Neural cell (in vitro differentiated cells): ENCODE measurements around the gene RFTN1. TPM values are rescaled to one million over a fixed set of nuclear protein-coding genes. Genes with fewer than 3 reads are reported as not detected.
A peak's percentile ranks its signal among the peaks of the same experiment; 100 is the strongest.

Experiments
- H2AFZ ChIP-seq: fragments of 200-600, 300-800 bp; sonication (generic), shearing (Covaris generic); 2 replicates; pipeline ENCODE4 v1.6.0; 2014; ENCODE audit warnings: low read depth, mild to moderate bottlenecking, antibody characterized with exemption, low read length, moderate library complexity
- H3F3A ChIP-seq: fragments of 200-600 bp; shearing (Covaris generic); 2 replicates; pipeline ENCODE4 v1.6.1; 2016; ENCODE audit warnings: mild to moderate bottlenecking, moderate library complexity, mixed read lengths, antibody characterized with exemption, low read length; ENCODE audit not compliant: insufficient read depth, poor library complexity, severe bottlenecking
- H3K27ac ChIP-seq: fragments of 200-600, 300-800 bp; sonication (generic), shearing (Covaris generic); 2 replicates; pipeline ENCODE4 v1.5.1; 2014; ENCODE audit warnings: mild to moderate bottlenecking, low read length, moderate library complexity
- H3K27me3 ChIP-seq: fragments of 300-800, 200-600 bp; sonication (generic), shearing (Covaris generic); 2 replicates; pipeline ENCODE4 v1.6.0; 2014; ENCODE audit warnings: mild to moderate bottlenecking, low read depth, low read length, moderate library complexity; ENCODE audit not compliant: insufficient read depth
- H3K36me3 ChIP-seq: fragments of 300-800, 200-600 bp; sonication (generic), shearing (Covaris generic); 2 replicates; pipeline ENCODE4 v1.5.1; 2014; ENCODE audit warnings: mild to moderate bottlenecking, antibody characterized with exemption, low read length, moderate library complexity; ENCODE audit not compliant: insufficient read depth
- H3K4me2 ChIP-seq: fragments of 300-800, 200-600 bp; sonication (generic), shearing (Covaris generic); 2 replicates; pipeline ENCODE4 v1.6.0; 2014; ENCODE audit warnings: mild to moderate bottlenecking, low read length
- H3K4me3 ChIP-seq: fragments of 300-800, 200-600 bp; sonication (generic), shearing (Covaris generic); 2 replicates; pipeline ENCODE4 v1.5.1; 2014; ENCODE audit warnings: mild to moderate bottlenecking, low read length, moderate library complexity
- H3K79me2 ChIP-seq: fragments of 200-600 bp; shearing (Covaris generic); replicated peaks from 2 replicates; pipeline ENCODE4 v1.6.0; 2014; ENCODE audit warnings: mild to moderate bottlenecking, low read length, moderate library complexity; ENCODE audit not compliant: insufficient read depth
- H3K9ac ChIP-seq: fragments of 300-800, 200-600 bp; sonication (generic), shearing (Covaris generic); 2 replicates; pipeline ENCODE4 v1.6.1; 2016; ENCODE audit warnings: mild to moderate bottlenecking, low read length, mixed read lengths
- H3K9me2 ChIP-seq: fragments of 200-600 bp; shearing (Covaris generic); 2 replicates; pipeline ENCODE4 v1.6.1; 2016; ENCODE audit warnings: mild to moderate bottlenecking, low read length, mixed read lengths; ENCODE audit not compliant: insufficient read depth
- H3K9me3 ChIP-seq: fragments of 200-600, 300-800 bp; sonication (generic), shearing (Covaris generic); 2 replicates; pipeline ENCODE4 v1.6.1; 2016; ENCODE audit warnings: mild to moderate bottlenecking, mixed run types, low read length, moderate library complexity, mixed read lengths
- H4K20me1 ChIP-seq: fragments of 200-600 bp; shearing (Covaris generic); 2 replicates; pipeline ENCODE4 v1.6.1; 2016; ENCODE audit warnings: mild to moderate bottlenecking, mixed run types; ENCODE audit not compliant: insufficient read depth
- EP300 ChIP-seq: fragments of 450-650 bp; conservative IDR thresholded peaks from 2 replicates; pipeline ENCODE4 v1.6.1; 2014; ENCODE audit warnings: antibody characterized with exemption, mild to moderate bottlenecking, moderate library complexity; ENCODE audit not compliant: poor library complexity, severe bottlenecking
- EZH2 ChIP-seq: fragments of 200-600, 300-800 bp; shearing (Covaris generic), sonication (generic); IDR thresholded peaks from 2 replicates; pipeline ENCODE4 v1.6.1; 2014; ENCODE audit warnings: antibody characterized with exemption, low read length, borderline replicate concordance, mild to moderate bottlenecking; ENCODE audit not compliant: insufficient read depth, poor library complexity, severe bottlenecking
- MXI1 ChIP-seq: fragments of 450-650 bp; conservative IDR thresholded peaks from 2 replicates; pipeline ENCODE4 v1.6.1; 2014; ENCODE audit warnings: antibody characterized with exemption, mild to moderate bottlenecking; ENCODE audit not compliant: poor library complexity, severe bottlenecking
- POLR2AphosphoS5 ChIP-seq: IDR thresholded peaks from 2 replicates; pipeline ENCODE4 v1.6.1; 2012
- RAD21 ChIP-seq: fragments of 450-650 bp; conservative IDR thresholded peaks from 2 replicates; pipeline ENCODE4 v1.6.1; 2014; ENCODE audit warnings: antibody characterized with exemption, mild to moderate bottlenecking, moderate library complexity
- SMC3 ChIP-seq: fragments of 450-650 bp; conservative IDR thresholded peaks from 2 replicates; pipeline ENCODE4 v1.6.1; 2014; ENCODE audit warnings: antibody characterized with exemption, mild to moderate bottlenecking, moderate library complexity; ENCODE audit not compliant: poor library complexity
- TAF1 ChIP-seq: IDR thresholded peaks from 2 replicates; pipeline ENCODE4 v1.6.1; 2012; ENCODE audit warnings: low read depth
- polyA plus RNA-seq: library from polyadenylated mRNA; depleted of rRNA; stranded (reverse); fragments of >200 nt; gene quantifications from 2 replicates; pipeline ENCODE4 v1.2.3, GENCODE V29; 2014
- TF ChIP-seq, protein P1 (sequence below): fragments of 450-650 bp; IDR thresholded peaks from 2 replicates; pipeline ENCODE4 v1.5.1; 2014; ENCODE audit warnings: antibody characterized with exemption, mild to moderate bottlenecking, moderate library complexity; ENCODE audit not compliant: poor library complexity, severe bottlenecking
- TF ChIP-seq, protein P2 (sequence below): IDR thresholded peaks from 2 replicates; pipeline ENCODE4 v1.6.1; 2012; ENCODE audit warnings: borderline replicate concordance

RFTN1 gene
- polyA plus RNA-seq, 1 donor from 2014 or later: 36.8 TPM

DNA sequence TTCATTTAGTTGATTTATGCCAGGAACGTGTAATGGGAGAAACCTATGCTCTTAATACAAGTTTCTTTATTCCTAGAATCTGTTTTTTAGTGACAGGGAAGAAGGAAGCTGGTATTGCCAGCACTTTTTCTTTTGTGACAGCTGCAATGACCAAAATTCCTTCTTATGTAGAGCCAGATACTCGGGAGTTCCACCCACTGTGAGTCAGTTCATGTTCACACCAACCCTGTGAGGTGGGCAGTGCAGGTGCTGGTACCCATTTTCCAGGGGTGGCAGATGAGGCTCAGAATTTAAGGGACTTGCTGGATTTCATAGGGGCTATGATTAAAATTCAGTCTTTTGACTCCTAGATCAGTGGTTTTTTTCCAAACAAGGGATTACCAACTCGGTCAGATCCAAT, 213.8 kb downstream of the RFTN1 start:
- Histone ChIP-seq H3K27ac (no peak overlapping the region), H3K36me3 (no peaks in the 10 kb centered on the region), H3K79me2 (no peaks in the 10 kb centered on the region), H3K9ac (no peak overlapping the region), H3K4me3 (no peak overlapping the region), H3K27me3 (no peaks in the 10 kb centered on the region), H4K20me1 (no peaks in the 10 kb centered on the region), H2AFZ (no peak overlapping the region), H3K9me2 (no peaks in the 10 kb centered on the region), H3K4me2 (no peak overlapping the region), H3K9me3 (no peaks in the 10 kb centered on the region), H3F3A (peaks cover 2% of the 10 kb centered on the region)
- TF ChIP-seq EP300 (no peak), TAF1 (no peak), MXI1 (no peak), EZH2 (no peak), SMC3 (no peak), RAD21 (no peak), POLR2AphosphoS5 (no peak)
- TF ChIP-seq, protein P1, sequence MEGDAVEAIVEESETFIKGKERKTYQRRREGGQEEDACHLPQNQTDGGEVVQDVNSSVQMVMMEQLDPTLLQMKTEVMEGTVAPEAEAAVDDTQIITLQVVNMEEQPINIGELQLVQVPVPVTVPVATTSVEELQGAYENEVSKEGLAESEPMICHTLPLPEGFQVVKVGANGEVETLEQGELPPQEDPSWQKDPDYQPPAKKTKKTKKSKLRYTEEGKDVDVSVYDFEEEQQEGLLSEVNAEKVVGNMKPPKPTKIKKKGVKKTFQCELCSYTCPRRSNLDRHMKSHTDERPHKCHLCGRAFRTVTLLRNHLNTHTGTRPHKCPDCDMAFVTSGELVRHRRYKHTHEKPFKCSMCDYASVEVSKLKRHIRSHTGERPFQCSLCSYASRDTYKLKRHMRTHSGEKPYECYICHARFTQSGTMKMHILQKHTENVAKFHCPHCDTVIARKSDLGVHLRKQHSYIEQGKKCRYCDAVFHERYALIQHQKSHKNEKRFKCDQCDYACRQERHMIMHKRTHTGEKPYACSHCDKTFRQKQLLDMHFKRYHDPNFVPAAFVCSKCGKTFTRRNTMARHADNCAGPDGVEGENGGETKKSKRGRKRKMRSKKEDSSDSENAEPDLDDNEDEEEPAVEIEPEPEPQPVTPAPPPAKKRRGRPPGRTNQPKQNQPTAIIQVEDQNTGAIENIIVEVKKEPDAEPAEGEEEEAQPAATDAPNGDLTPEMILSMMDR: no peak
- TF ChIP-seq, protein P2, sequence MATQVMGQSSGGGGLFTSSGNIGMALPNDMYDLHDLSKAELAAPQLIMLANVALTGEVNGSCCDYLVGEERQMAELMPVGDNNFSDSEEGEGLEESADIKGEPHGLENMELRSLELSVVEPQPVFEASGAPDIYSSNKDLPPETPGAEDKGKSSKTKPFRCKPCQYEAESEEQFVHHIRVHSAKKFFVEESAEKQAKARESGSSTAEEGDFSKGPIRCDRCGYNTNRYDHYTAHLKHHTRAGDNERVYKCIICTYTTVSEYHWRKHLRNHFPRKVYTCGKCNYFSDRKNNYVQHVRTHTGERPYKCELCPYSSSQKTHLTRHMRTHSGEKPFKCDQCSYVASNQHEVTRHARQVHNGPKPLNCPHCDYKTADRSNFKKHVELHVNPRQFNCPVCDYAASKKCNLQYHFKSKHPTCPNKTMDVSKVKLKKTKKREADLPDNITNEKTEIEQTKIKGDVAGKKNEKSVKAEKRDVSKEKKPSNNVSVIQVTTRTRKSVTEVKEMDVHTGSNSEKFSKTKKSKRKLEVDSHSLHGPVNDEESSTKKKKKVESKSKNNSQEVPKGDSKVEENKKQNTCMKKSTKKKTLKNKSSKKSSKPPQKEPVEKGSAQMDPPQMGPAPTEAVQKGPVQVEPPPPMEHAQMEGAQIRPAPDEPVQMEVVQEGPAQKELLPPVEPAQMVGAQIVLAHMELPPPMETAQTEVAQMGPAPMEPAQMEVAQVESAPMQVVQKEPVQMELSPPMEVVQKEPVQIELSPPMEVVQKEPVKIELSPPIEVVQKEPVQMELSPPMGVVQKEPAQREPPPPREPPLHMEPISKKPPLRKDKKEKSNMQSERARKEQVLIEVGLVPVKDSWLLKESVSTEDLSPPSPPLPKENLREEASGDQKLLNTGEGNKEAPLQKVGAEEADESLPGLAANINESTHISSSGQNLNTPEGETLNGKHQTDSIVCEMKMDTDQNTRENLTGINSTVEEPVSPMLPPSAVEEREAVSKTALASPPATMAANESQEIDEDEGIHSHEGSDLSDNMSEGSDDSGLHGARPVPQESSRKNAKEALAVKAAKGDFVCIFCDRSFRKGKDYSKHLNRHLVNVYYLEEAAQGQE: no peak

DNA sequence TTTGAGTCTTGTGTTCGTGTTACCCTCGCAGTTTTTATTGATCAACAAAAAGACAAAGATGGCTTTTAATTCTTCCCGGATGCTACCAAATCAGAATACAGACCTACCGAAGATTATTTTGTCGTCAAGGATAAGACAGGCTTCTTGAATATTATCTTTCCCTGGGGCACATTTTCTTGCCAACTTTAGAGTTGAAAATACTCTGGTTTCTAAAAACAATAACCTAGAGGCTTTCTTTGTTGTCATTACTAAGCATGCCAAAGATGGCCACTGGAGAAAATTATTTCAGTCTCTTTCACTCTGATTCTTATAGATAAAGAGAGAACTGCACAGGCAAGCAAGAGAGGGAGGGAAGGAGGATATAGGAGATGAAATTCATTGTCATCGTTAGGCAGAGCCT, 214.6 kb downstream of the RFTN1 start:
- TF ChIP-seq RAD21 (no peak), POLR2AphosphoS5 (no peak), TAF1 (no peak)
- Histone ChIP-seq H3K27ac (peak overlapping the region; percentile 32), H3K4me3 (no peak overlapping the region), H3K4me2 (no peak overlapping the region), H3K9ac (no peak overlapping the region), H3K9me2 (no peaks in the 10 kb centered on the region), H4K20me1 (no peaks in the 10 kb centered on the region), H3K27me3 (no peaks in the 10 kb centered on the region), H3F3A (peaks cover under 1% of the 10 kb centered on the region), H3K36me3 (no peaks in the 10 kb centered on the region), H2AFZ (no peak overlapping the region), H3K9me3 (no peaks in the 10 kb centered on the region), H3K79me2 (no peaks in the 10 kb centered on the region)
